ENCODE data around the gene GCSH. TPM values are rescaled to one million over a fixed set of nuclear protein-coding genes. Genes with fewer than 3 reads are reported as not detected.

GCSH gene
- total RNA-seq, 3 donors from 2014 or later, result 14.2 to 18.3 (median 18.0) TPM

DNA sequence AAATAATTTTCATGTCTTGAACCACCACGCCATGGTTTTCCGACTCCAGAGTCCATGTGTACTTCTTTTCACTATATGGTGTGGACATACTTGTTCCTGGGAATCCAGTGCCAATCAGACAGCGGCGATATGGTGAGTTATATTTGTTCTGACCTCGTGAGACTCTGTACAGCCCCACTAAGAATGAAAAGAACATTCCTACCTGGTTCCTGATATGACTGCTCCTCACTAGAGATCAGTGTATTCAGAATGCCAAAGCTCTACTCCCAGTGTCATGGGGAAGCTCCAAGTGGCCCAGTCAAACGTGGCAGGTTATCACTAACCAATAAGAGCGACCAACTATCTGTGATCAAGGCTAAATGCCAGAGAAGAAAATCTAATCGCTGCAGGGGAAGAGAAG lies 25.2 kb downstream of the GCSH start:
- Histone ChIP-seq H3K4me1 (ENCODE audit: low read depth) (peaks cover under 1% of the 10 kb centered on the region), H3K36me3 (ENCODE audit: low read depth) (no peaks in the 10 kb centered on the region), H3K9me3 (no peaks in the 10 kb centered on the region), H3K4me3 (no peak overlapping the region)
- intact Hi-C loops (cut with DNase I, micrococcal nuclease), result no loop called here
- no peak for ATAC-seq
- no peak for DNase-seq
- TF ChIP-seq, protein P1, sequence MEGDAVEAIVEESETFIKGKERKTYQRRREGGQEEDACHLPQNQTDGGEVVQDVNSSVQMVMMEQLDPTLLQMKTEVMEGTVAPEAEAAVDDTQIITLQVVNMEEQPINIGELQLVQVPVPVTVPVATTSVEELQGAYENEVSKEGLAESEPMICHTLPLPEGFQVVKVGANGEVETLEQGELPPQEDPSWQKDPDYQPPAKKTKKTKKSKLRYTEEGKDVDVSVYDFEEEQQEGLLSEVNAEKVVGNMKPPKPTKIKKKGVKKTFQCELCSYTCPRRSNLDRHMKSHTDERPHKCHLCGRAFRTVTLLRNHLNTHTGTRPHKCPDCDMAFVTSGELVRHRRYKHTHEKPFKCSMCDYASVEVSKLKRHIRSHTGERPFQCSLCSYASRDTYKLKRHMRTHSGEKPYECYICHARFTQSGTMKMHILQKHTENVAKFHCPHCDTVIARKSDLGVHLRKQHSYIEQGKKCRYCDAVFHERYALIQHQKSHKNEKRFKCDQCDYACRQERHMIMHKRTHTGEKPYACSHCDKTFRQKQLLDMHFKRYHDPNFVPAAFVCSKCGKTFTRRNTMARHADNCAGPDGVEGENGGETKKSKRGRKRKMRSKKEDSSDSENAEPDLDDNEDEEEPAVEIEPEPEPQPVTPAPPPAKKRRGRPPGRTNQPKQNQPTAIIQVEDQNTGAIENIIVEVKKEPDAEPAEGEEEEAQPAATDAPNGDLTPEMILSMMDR (IDR thresholded peaks at IDR 0.05), result no peak

DNA sequence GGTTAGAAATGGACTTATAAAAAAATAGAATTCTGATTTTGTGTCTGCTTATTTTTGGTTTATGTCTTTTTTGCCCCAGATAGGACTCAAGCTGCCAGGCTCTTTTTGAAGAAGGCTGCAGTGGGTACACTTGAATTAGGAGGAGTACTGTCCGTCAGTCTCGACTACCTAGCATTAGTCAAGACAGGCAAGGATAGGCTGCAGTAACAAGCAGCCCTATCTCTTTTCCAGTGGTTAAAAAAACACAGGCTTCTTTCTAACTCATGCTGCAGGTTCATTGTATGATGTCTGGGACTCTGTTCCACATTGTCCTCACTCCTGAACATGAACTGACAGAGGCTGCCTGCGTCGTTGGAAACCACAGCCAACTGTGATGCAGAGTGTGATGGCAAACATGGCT lies 27.1 kb downstream of the GCSH start:
- intact Hi-C loops (cut with DNase I, micrococcal nuclease), result no loop called here
- no peak for ATAC-seq
- TF ChIP-seq, protein P1 (IDR thresholded peaks at IDR 0.05), result no peak
- Histone ChIP-seq H3K36me3 (ENCODE audit: low read depth) (no peaks in the 10 kb centered on the region), H3K9me3 (no peaks in the 10 kb centered on the region), H3K4me3 (no peak overlapping the region), H3K4me1 (ENCODE audit: low read depth) (no peaks in the 10 kb centered on the region)
- no peak for DNase-seq

DNA sequence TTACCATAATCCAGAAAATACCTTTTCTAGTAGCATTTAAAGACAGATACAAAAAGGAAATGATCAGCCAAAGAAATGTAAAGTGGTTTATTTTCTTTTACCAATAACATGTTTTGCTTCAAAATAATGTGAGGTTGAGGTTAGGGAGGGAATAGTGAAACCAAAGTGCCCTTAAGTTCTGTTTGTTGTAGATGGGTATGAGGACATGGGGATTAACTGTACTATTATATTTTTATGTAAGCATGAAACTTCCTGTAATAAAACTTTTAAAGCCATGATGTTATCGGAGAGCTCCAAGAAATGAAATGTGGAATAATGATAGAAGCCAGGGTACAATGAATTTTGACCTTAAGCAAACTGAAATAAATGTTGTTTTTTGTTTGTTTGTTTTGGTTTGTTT lies 29.0 kb downstream of the GCSH start:
- ATAC-seq (no peak), DNase-seq (no peak)
- Histone ChIP-seq H3K9me3 (no peaks in the 10 kb centered on the region), H3K36me3 (ENCODE audit: low read depth) (no peaks in the 10 kb centered on the region), H3K4me3 (no peak overlapping the region), H3K4me1 (ENCODE audit: low read depth) (no peaks in the 10 kb centered on the region)
- intact Hi-C loops (cut with DNase I, micrococcal nuclease), result no loop called here
- TF ChIP-seq, protein P1 (IDR thresholded peaks at IDR 0.05), result no peak

DNA sequence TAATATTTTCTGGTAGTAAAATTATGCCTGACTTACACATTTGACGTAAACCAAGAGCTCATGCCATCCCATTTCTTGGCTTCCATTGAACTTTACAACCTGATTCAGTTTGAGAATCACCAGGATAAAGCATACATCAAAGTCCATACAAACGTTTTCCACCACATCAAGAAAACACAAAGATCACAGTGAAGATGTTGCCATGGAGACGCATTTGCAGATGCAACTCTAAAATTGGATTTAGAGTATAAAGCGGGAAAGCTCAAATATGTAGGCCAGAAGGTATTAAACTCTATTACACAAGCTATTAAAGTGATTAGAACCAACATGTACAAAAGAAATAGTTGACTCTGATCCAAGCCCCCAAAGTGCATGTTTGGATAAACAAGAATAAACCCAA lies 29.5 kb downstream of the GCSH start:
- TF ChIP-seq, protein P1 (IDR thresholded peaks at IDR 0.05), result no peak
- intact Hi-C loops (cut with DNase I, micrococcal nuclease), result no loop called here
- DNase-seq, result no peak
- ATAC-seq, result no peak
- Histone ChIP-seq H3K4me3 (no peak overlapping the region), H3K9me3 (no peaks in the 10 kb centered on the region), H3K4me1 (ENCODE audit: low read depth) (no peaks in the 10 kb centered on the region), H3K36me3 (ENCODE audit: low read depth) (no peaks in the 10 kb centered on the region)

DNA sequence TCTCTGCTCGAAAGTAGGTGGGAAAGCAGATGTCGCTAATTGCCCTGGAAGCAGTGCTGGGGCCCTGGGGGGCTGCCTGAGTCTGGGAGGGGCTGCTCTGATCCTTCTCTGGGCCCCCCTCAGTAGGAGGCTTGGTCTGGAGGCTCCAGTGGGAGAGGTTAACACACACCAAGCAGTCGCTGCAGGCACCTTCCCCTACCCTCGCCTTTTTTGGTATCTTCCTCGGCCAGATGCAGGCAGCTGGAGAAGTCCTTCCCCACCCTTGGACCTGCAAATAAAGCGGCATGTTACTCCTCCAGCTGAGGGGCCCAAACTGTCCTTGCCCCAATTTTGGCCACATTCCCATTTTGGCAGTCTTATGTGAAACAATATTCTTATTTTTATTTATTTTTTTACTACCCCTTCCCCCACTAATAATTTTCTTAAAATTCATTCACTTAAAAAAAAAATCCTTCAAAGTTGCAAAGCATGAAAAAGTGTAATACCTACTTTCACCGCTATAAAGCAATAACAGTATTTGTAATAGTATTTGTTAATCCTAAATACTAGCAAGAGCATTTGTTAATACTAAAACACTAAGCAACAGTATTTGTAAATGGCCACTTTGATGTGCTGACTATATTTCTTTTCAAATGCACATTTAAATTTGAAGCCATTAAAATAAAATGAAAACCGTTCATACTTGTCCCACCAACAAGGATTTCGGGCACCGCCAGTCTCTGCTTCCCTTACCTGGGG lies 34.2 kb downstream of the GCSH start:
- no peak for DNase-seq
- Histone ChIP-seq H3K4me3 (no peak overlapping the region), H3K9me3 (no peaks in the 10 kb centered on the region), H3K36me3 (ENCODE audit: low read depth) (no peaks in the 10 kb centered on the region), H3K4me1 (ENCODE audit: low read depth) (no peaks in the 10 kb centered on the region)
- TF ChIP-seq, protein P1 (IDR thresholded peaks at IDR 0.05), result no peak
- no peak for ATAC-seq
- intact Hi-C loops (cut with DNase I, micrococcal nuclease), result no loop called here

DNA sequence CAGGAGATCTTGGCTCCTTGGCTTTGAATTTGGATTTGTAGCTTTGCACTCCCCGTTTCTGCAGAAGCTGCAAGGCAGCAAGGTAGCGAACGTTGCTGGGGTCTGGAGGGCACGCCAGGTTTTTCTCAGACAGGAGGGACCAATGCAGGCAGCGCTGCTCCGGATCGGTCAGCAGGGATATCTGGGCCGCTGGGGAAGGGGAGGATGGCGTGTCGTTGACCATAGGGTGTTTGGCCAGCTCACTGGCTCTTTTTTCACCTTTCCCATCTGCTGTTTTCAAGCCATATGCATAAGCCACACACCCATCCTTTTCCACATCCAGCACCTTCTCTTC lies 34.9 kb downstream of the GCSH start:
- TF ChIP-seq, protein P1 (IDR thresholded peaks at IDR 0.05), result no peak
- H3K9me3 ChIP-seq, result no peaks in the 10 kb centered on the region
- no peaks in the 10 kb centered on the region for H3K36me3 ChIP-seq (ENCODE audit: low read depth)
- no peak for ATAC-seq
- no peak for DNase-seq
- no peak overlapping the region for H3K4me3 ChIP-seq
- no peaks in the 10 kb centered on the region for H3K4me1 ChIP-seq (ENCODE audit: low read depth)
- intact Hi-C loops (cut with DNase I, micrococcal nuclease), result no loop called here
